ENCODE results near the gene VPS51. TPM values are rescaled to one million over a fixed set of nuclear protein-coding genes. Genes with fewer than 3 reads are reported as not detected.

VPS51 gene
- total RNA-seq: 200 and 290 TPM in 2 replicates

DNA sequence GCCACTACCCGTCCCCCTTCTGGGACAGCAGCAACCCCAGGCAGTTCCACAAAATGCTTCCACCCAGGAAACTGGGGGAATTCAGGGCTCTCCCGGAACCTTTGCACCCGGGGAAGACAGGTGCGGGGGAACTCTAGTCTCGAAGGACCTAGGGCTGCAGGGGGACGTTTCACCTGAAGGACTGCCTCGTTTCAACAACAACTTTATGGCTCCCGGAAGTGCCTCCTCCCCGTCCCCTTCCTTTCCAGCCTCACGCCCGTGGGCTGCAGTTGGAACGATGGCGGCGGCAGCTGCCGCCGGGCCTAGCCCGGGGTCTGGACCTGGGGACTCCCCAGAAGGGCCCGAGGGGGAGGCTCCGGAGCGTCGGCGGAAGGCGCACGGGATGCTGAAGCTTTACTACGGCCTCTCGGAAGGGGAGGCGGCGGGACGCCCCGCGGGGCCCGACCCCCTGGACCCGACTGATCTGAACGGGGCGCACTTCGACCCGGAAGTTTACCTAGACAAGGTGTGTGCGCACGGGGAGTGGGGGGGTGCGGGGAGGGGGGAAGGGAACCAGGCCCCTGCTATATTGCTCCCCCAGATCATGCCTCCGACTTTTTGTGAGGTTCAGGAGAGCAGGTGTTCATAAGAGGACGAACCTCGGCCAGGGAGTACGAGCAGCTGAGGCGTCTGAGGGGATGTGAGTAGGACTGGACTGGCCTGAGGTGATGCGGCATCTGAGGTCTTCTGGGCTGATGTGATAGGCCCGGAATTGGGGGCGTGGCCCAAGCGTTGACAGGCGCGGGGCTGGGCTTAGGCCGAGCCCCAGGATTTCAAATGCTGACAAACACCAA lies at the start of gene VPS51:
VPS51 (plus strand) TSS at position 241 of the 833 bp plus-strand sequence; CDS start at position 278, 37 bp downstream.

DNA sequence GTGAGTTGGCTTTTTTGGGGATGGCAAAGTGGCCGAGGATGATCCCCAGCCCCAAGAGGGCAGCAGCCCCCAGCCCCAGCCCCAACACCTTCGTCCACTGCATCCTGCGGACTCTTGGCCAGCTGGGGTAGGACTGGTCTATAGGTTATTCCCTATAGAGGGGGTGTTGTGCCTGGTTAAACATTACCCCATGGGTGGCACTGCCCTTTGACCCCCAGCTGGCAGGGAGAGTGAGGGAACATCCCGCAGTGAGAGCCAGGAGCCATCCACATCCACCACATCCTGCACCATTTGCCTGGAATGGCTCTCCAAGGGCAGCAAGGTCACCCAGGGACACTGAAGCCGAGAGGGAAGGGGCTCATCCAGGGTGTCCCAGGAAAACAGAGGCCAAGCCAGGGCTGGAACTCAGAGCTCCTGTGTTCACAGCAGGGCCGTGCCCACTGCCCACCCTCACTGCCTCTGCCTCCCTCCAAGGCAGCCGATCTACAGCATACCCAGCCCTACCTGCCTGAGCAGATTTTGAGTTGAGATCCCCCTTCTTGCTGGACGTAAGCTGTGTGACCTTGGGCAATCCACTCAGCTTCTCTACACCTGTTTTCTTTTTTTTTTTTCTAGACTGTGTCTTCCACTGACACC lies 37.5 kb upstream of the VPS51 start, which contains the start of gene NAALADL1:
NAALADL1 (minus strand) TSS at position 135 of the 636 bp plus-strand sequence; CDS start at position 103, 32 bp downstream.

DNA sequence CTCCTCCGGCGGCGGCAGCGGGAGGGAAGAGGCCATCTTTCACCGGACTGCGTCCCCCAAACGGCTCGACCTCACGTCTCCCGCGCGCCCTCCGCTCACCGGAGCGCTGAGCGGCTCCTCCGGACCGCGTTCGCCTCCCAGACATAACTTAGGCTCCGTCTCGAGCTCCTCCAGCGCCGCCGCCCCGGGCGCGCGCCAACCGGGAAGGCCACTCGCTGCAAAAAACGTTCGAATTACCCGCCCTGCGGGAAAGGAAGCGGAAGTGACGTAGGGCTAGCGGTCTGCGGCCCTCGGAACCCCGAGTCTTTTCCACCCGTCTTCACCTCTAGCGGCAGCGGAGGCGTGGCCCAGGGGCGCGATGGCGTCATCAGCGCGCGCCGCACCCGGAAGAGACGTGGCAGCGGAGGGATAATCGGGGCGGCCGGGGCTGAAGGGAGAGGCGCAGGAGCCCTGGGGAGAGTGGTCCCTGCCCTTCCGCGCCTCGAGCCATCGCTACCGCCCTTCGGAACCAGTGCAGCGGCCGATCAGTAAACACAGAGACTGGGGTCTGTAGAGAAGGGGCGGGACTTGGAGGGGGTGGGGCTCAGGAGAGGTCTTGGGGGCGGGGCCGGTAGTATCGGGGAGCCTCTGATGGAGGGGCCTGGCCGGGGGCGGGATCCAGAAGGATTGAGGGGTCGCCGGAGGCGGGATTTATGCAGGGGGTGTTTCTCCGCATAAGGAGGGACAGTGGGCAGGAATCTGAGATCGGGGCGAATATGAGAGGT lies 12.0 kb upstream of the VPS51 start, which contains the start of the genes CDCA5 and ZFPL1:
CDCA5 (minus strand) TSS at position 207 of the 764 bp plus-strand sequence; CDS start at position 145, 62 bp downstream.
ZFPL1 (plus strand) TSS at position 389 of the 764 bp plus-strand sequence. CDS start 477 bp downstream, outside the sequence.

DNA sequence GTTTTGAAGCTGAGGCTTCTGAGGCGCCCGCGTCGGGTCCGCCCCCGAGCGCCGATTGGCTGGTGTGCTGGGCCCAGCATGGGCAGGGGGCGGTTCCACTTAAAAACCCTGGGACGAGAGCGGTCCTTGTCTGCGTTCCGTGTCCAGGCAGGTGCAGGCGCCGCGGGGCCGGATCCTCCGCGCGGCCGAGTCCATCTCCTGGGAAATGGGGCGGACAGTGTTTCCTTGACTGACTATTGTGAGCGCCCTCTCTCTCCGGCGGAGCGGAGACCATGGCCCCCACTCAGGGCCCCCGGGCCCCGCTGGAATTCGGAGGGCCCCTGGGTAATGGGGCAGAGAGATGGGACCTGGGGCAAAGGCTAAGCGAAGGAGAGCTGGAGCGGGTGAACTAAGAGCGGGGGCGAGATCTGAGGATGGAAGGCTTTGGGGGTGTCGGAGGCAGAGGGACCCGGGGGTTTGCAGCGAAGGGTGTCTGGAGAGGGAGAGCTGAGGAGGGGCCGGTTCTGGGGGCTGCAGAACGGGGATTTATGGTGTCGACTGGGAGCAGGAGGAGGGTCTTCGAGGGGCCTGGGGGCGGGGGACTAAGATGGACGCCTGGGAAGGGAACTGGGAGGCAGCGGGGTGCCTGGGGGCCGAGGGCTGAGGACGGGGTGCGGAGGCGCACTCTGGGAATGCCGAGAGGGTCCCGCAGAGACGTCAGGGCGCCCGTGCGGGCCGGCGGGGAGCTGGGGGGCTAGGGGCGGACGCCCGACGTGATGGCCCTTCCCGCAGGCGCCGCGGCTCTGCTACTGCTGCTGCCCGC lies 15.9 kb downstream of the VPS51 start, which contains the start of gene TM7SF2:
TM7SF2 (plus strand) TSS at position 129 of the 802 bp plus-strand sequence; CDS start at position 273, 144 bp downstream.

DNA sequence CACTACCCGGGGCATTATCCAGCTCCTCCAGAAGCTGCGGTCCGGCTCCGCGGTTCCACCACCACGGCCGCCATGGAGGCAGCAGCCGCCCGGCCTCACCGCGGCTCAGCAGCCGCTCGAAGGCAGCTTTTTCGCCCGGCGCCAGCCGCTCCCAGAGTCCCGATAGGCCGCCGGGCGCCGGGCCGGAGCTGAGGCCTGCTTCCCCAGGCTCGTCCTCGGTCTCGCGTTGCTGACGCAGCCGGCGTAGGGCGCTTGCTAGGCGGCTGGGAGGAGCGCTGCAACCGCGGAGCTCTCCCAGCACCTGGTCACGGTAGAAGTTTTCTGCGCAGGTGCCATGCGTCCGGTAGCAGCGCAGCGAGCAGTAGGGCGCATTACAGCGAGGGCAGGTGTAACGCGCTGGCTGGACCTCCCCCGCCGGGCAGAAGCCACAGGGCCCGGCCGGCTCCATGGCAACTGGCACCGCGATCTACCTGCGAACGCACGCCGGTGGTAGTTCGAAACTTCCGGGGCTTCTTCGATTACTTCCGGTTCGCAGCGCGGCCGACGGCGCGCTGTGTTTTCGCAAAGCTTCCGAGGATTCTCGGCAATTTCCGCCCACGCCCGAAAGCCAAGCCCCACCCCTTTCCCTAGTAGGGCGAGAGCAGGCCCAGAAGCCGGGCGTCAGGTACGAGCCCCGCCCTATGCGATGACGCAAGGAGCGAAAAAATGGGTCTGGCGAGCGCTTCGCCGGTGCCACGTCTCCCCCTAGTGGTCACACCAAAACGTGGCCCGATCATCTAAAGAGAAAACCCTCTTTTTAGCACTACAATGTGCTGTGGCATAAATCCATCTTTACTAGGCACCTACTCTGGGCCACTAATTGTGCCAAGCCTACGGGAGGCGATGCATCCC lies 21.4 kb downstream of the VPS51 start, which contains the start of gene ZNHIT2:
ZNHIT2 (minus strand) TSS at position 496 of the 891 bp plus-strand sequence; CDS start at position 448, 48 bp downstream.

DNA sequence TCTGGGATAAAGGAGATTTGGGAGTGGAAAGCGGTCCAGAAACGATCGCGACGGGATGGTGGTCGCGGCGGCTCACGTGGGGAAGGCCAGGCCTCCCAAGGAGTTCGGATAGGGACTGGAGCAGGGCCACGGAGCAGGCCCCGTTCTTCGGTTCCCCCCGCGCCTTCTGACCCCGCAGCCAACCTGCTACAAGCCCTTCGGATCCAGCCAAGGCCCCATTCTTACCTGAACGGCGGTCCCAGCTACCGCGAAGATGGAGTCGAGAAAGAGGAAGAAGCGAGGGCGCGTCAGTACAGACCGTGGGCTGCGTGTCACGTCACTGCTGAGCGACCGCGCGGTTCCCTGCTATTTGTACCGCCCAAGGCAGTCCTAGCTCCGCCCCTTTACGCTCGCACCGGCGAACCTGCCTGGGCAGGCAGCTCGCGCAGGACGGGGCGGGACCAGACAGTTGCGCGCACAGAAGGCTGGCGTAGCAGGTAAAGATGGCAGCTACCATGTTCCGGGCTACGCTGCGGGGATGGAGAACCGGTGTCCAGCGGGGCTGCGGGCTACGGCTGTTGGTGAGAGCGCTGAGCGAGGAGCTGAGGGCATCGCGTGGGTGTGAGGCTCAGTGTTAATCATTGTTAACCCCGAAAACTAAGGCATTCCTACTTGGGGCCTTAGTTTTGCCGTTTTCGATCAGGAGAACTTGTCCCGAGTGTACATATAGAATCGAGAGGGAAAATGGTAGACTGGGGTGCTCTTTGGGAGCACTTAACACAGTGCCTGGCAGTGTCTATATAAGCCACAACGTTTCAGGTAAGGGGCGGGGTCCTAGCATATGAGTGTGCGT lies 26.1 kb downstream of the VPS51 start, which contains the start of the genes FAU and MRPL49:
FAU (minus strand) TSS at position 270 of the 832 bp plus-strand sequence. CDS start 321 bp downstream, outside the sequence.
MRPL49 (plus strand) TSS at position 457 of the 832 bp plus-strand sequence; CDS start at position 483, 26 bp downstream.

DNA sequence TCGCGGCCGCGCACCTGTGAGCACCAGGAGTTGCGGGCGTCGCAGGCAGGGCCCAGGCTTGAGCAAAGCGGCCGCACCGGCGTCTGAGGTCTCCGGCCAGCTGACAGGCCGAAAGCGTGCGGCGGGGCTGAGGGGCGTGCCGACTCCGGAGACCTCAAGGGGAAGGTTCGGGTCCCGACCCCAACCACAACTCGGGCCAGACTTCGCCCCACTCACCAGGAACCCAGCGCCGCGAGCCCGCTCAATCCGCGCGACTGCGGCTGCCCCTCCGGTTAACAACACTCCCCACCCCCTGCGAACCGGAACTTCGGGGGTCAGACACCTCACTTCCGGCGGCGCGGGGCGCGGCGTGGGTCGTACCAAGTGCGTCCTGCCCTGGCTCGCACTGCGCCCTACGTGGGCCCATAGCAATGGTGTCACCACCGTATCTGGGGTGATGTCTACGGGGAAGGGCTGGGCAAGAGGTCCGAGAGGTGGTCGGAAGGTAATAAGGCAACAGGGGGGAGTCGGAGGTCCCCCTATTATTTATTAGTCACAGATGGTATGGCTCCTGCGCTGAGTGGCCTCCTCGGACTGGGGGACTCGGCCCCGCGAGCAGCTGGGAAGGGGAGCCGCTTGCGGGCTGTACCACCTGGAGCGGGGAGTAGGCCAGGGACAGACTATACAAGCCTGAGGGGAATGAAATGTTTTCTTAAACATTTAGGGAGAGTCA lies 38.4 kb downstream of the VPS51 start, which contains the start of gene SYVN1:
SYVN1 (minus strand) TSS at position 280 of the 712 bp plus-strand sequence. CDS start 918 bp downstream, outside the sequence.

Other genes with a start within 250 kb of the VPS51 start
- 56.6 and 151 TPM in 2 replicates for gene EHD1, start 217.6 kb upstream of the VPS51 start, total RNA-seq
- gene ATG2A, start 179.0 kb upstream of the VPS51 start, total RNA-seq: 10.1 and 11.2 TPM in 2 replicates
- gene PPP2R5B, start 171.5 kb upstream of the VPS51 start, total RNA-seq: 5.8 and 6.4 TPM in 2 replicates
- not detected in 2 replicates for gene GPHA2, start 160.3 kb upstream of the VPS51 start, total RNA-seq
- gene MAJIN, start 124.1 kb upstream of the VPS51 start, total RNA-seq: not detected in 2 replicates
- 0.26 and 0.63 TPM in 2 replicates for gene BATF2, start 99.2 kb upstream of the VPS51 start, total RNA-seq
- gene ARL2, start 82.1 kb upstream of the VPS51 start, total RNA-seq: 91.1 and 126 TPM in 2 replicates
- gene SNX15, start 68.8 kb upstream of the VPS51 start, total RNA-seq: 8.4 and 15.0 TPM in 2 replicates
- 7.9 and 8.5 TPM in 2 replicates for gene SAC3D1, start 55.0 kb upstream of the VPS51 start, total RNA-seq
- 35.3 and 38.0 TPM in 2 replicates for gene NAALADL1, start 37.7 kb upstream of the VPS51 start, total RNA-seq
- gene CDCA5, start 12.2 kb upstream of the VPS51 start, total RNA-seq: 0.34 and 1.6 TPM in 2 replicates
- gene ZFPL1, start 12.0 kb upstream of the VPS51 start, total RNA-seq: 26.0 and 32.2 TPM in 2 replicates
- 5.2 and 10.9 TPM in 2 replicates for gene TM7SF2, start 15.7 kb downstream of the VPS51 start, total RNA-seq
- gene ZNHIT2, start 21.5 kb downstream of the VPS51 start, total RNA-seq: 6.4 and 6.6 TPM in 2 replicates
- gene FAU, start 25.9 kb downstream of the VPS51 start, total RNA-seq: 487 and 512 TPM in 2 replicates
- gene MRPL49, start 26.1 kb downstream of the VPS51 start, total RNA-seq: 25.3 and 35.5 TPM in 2 replicates
- gene SYVN1, start 38.3 kb downstream of the VPS51 start, total RNA-seq: 9.5 and 15.5 TPM in 2 replicates
- gene SPDYC, start 74.0 kb downstream of the VPS51 start, total RNA-seq: not detected in 2 replicates
- 64.3 and 93.6 TPM in 2 replicates for gene CAPN1, start 85.7 kb downstream of the VPS51 start, total RNA-seq
- 0.69 and 3.5 TPM in 2 replicates for gene POLA2, start 165.7 kb downstream of the VPS51 start, total RNA-seq
- 15.6 and 33.7 TPM in 2 replicates for gene CDC42EP2, start 218.7 kb downstream of the VPS51 start, total RNA-seq
- gene DPF2, start 237.6 kb downstream of the VPS51 start, total RNA-seq: 25.0 and 27.0 TPM in 2 replicates

All from bronchial smooth muscle cell (primary cell).